Astrocyte of the hippocampus (primary cell): ENCODE data around the gene PLCB4.
A peak's percentile ranks its signal among the peaks of the same experiment; 100 is the strongest.
"Not testable (repeated sequence)": the region's sequence is repeated elsewhere in the genome, so short reads cannot be mapped to it uniquely, and the experiment has no call there.

Experiments used
- DNase-seq: peaks from one replicate; pipeline ENCODE4 v3.0.0; 2011; ENCODE audit warnings: low read depth, low spot score

The PLCB4 gene

DNA sequence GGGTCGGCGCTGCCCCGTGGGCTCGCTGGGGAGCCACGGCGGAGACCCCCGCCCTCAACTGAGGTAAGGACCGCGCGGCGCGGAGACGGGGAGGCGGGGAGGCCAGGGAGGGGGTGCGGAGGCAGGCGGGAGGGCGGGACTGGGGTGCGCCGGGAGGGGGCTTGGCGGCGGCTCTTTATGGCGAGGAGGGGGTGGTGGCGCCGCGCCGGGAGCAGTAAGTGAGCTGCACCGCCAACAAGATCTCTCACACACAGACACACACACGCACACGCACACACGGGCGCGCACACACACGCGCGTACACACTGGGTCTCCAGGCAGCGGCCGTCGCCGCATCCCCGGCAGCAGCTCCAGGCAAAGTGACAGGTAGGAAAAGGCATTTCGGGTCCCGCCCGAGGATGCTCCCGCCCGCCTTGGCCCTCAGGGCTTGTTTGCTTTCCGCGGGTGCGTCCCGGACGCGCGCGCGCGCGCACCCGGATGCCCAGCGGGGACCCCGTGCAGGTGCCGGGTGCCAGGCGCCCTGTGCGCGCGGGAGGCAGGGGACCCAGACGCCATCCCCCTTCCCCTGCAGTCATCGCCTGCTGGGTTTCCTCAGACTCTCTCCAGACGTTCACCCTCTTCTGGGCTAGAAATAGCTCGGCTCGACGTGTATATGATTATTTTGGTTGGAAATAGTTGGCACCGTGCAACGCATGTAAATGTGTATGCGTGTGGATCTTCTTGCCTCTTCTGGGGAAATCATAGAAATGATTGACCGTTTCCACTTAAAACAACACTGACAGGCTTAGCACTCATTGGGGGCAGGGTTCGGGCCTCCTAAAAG lies at the start of gene PLCB4:
Gene PLCB4, plus strand, starts transcription at position 247 of the 823 bp plus-strand sequence. CDS start 238,728 bp downstream, outside the sequence.
- DNase-seq: peak; percentile 70

DNA sequence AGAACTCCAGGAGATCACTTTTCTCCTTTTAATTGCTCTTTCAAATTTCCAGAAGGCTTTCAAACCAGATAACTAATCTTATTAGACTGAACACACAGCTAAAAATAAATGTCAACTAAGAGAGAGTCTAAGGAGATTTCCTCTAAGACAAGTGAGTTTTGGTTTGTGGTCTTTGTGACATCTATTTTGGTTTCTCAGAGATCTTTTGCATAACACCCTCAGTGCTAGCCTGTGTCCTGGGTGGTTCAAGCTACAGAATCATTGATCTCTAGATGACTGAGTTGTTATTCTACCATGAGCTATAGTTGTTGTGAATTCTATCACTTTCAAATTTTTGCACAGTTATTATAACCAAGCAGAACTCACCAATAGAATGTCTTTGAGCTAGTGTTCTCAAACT lies 49.1 kb upstream of the PLCB4 start:
- DNase-seq: no peak

GRCh38 chr20:9021216-9021615 lies 47.7 kb upstream of the PLCB4 start:
- DNase-seq: no peak

DNA sequence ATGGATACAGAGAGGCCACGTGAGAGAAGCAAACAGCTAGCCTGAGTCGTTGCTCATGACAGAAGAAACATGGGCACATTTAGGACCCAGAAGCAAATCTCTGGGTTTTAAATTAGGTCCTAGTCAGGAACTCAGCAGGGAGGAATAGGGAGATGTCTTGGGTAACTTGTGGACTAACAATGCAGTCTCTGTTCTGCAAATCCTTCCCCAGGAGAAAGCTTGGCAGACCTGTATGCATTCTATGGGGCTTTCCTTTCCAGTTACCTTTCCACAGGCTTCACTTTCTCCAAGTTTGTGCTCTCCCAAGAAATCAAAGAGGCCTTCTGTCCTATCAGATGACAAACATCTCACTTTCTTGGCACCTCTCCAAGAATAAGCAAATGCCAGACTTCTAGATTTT lies 47.2 kb upstream of the PLCB4 start:
- peak; percentile 57 for DNase-seq

DNA sequence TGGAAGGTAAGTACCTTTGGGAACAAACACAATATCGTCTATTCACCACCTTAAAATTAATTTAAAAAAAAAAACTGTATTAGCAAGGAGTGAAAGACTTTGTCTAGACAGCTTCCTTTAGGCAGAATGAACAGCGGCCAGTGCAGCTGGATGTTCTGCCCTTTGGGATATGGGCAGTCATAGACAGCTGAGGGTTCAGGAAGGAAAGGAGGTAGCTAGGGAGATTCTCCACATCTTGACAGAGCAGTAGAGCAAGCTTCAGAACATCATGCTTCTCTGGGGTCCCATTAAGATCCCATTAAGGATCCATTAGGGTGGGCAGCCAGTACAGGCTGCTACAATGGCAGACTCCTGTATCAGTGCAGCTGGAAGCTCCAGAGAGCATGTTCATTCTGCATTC lies 46.5 kb upstream of the PLCB4 start:
- no peak for DNase-seq

DNA sequence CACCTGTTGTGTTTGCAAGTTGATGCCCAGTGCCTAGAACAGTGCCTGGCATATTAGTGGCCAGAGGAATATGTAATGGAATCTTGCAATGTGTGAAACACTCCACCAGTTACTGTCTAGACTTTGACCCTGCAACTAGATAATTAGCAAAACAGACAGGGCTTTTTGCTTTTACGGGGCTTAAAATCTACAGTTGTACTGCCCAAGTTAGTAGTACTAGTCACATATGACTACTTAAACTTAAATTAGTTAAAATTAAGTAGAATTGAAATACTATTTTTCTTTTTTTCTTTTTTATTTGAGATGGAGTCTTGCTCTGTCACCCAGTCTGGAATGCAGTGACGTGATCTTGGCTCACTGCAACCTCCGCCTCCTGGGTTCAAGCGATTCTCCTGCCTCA lies 44.3 kb upstream of the PLCB4 start:
- DNase-seq: no peak

GRCh38 chr20:9025011-9025410 lies 43.9 kb upstream of the PLCB4 start:
- DNase-seq: no peak

DNA sequence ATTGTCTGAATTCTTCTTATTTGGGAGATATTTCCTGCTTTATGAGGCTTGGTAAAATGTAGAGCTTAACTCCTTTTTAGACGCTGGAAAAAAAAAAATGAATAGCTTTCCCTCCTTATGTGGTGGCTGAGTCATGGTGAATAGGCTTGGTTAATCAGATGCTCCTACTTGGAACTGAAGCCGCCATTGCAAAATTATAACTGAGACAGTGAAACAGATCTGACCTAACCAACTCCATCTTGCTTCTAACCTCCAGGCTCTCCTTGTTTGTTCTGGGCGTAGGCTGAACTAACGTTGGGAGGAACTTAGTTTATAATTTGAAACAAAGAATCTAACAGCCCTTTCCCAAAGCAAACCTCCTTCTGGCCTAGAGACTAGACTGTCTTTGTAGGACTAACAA lies 43.2 kb upstream of the PLCB4 start:
- peak; percentile 66 for DNase-seq

- no peak for DNase-seq
Observed at GRCh38 chr20:9027626-9028025, 41.3 kb upstream of the PLCB4 start.

DNA sequence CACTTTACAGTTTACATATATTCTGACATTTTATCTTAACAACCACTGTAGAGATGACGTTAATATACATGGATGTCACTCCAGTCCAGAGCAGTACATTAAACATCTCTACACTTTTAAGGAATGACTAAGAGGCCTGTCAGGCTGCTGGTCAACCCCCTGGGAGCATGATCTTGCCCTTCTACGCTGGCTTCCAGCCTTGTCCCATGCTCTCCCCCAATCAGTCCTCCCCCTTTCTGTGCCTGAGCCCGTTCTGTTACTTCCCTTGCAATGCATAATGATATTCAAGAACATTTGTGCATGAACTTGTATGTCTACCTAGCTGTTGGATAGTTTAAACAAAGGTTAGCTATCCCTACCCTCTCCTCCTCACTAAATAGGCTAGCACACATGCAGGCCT lies 40.5 kb upstream of the PLCB4 start:
- DNase-seq: no peak

DNA sequence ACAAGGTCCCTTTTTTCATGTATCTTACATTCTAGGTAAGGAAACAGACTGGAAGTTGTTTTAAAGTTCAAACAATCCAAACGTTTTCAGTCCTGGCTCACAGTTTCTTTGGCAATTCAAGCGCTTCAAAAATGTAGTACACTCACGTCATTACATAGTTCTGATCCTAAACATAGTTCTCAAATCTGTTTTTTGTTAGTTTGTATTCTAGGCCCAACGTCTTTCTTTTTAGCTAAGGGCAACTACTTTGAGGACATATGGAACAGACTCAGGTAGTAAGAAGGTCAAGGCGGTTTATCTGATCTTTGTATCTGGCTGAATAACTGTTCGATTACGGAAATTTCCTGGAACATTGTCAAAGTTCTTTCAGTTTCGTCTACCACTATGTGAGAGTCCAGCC lies 36.9 kb upstream of the PLCB4 start:
- DNase-seq: no peak

DNA sequence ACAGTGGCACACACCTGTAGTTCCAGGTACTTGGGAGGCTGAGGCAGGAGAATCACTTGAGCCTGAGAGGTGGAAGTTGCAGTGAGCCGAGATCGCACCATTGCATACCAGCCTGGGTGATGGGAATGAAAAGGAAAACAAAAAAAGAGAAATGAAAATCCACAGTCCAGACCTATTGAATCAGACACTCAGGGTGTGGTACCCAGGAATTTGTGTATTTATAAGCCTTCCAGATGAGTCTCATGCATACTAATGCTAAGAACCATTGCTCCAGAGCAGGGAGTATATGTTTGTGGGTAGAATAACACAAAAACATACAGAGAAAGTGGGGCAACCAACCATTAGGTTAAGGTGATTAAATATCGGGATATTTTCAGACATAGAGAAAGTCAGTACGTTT lies 36.1 kb upstream of the PLCB4 start:
- DNase-seq: no peak

GRCh38 chr20:9035126-9035525 lies 33.8 kb upstream of the PLCB4 start:
- peak; percentile 90 for DNase-seq

- DNase-seq: no peak
Observed at GRCh38 chr20:9036593-9036992, 32.3 kb upstream of the PLCB4 start.

DNA sequence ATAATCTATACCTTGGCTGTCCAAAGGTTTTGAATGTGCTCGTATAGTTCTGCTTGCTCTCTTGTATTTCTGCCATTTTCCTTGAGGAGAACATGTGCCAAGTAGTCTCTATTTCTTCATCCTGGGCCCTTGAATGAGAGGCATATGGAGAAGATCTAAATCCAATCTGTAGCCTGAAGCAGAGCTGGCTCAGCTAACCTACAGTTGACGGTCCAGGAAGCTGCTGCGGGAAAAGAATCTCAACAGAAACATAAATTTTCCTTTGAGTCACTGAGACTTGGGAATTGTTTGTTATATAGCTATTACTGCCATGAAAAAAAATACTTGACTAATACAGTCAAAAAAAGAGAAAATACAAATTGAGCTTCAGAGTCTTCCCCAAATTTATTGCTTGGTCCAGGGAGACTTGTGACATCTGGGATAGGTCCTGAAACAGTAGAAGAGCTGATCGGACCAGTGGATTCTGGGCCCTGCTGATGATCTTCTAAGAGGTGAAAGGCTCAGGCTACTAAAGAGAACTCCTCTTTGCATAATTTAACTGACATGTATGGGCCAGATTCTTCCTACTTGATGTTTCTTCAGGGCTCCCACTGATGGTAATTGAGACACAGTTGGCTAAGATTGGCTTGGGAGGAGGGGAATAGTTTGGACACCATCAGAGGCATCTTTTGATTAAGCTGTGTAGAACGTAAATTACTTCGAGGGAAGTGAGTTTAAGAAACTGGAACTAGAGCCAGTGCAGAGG lies 29.9 kb upstream of the PLCB4 start:
- no peak for DNase-seq

DNA sequence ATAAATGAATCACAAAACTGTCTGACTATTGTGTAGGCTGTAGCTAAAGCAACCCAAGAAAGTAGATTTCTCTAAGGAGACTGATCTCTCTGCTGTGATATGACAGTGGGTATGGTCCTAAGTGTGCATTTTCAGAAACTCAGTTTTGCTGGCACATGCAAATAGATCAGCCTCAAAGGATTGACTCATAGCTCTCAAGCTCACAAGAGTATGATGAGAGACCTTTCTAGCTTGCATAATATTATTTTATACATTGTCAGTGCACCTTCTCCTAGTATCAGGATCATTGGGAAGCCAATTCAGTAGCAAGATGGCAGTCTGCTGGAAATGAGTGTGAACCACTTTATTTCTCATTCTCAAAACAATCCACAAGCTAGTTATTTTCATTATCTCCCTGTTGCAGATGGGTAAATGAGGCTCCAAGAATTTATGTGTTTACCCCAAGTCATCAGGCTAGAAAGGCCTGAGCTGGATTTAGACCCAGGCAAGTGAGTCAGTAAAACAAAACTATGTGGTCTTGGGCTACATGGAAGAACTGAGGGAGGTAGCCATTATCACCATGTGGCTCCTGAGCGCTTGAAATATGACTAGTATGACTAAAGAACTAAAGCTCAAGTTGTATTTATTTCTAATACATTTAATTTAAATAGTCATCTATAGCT lies 27.9 kb upstream of the PLCB4 start:
- no peak for DNase-seq

DNA sequence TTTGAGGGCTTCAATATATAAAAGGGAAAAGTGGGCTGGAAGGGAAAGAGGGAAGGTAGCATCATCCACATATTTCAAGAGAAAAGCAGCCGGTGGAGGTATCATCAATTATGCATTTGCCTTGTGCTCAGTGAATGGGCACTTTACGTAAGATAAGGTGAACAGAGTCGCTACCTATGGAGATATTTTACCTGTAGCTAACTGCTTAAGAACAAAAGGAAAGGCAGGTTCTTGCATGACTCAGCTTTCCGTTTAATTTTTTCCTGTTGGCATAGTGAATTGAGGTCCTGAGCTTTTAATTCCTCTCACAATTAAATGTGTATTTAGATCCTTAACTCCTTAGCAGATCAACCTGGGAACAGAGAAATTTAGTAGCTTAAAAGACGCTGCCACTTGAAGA lies 25.5 kb upstream of the PLCB4 start:
- DNase-seq: no peak

DNA sequence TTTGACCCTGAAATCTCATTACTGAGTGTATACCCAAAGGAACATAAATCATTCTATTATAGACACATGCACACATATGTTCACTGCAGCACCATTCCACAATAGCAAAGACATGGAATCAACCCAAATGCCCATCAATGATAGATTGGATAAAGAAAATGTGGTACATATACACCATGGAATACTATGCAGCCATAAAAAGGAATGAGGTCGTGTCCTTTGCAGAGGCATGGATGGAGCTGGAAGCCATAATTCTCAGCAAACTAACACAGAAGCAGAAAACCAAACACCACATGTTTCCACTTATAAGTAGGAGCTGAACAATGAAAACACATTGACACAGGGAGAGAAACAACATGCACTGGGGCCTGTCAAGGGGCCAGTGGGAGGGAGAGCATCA lies 21.0 kb upstream of the PLCB4 start:
- DNase-seq: not testable (repeated sequence)

GRCh38 chr20:9051508-9051907 lies 17.4 kb upstream of the PLCB4 start:
- DNase-seq: peak; percentile 92

DNA sequence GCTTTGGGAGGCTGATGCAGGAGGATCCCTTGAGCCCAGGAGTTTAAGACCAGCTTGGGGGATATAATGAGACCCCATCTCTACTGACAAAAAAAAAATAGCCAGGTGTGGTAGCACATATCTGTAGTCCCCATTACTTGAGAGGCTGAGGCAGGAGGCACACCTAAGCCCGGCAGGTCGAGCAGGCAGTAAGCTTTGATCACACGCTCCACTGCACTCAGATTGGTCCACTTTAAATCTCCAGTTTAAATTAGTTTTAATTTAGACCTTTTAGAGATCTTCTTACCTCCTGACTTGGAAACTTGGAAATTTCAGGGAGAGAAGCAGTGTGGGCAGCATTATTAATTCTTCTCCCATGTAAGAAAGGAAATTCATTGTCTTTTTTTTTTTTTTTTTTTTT lies 16.8 kb upstream of the PLCB4 start:
- DNase-seq: no peak

- no peak for DNase-seq
Observed at GRCh38 chr20:9053108-9053507, 15.8 kb upstream of the PLCB4 start.

GRCh38 chr20:9054176-9054575 lies 14.7 kb upstream of the PLCB4 start:
- DNase-seq: no peak

DNA sequence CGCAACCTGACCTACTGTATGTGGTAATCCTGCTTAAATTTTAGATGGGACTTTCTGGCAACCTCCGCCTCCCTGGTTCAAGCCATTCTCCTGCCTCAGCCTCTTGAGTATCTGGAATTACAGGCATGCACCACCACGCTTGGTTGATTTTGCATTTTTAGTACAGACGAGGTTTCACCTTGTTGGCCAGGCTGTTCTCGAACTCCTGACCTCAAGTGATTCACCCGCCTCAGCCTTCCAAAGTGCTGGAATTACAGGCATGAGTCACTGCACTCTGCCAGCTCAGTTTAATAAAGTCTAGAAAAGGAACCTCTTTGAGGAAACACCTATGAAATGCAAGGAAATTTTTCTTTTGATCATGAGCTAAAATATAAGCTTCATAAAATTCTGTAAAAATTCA lies 9.0 kb upstream of the PLCB4 start:
- DNase-seq: peak; percentile 46
